ENCODE results near the gene B4GALT3. TPM values are rescaled to one million over a fixed set of nuclear protein-coding genes. Genes with fewer than 3 reads are reported as not detected.

Gene B4GALT3
- total and polyA plus RNA-seq, 2 donors = 15.3 to 21.5 TPM

DNA sequence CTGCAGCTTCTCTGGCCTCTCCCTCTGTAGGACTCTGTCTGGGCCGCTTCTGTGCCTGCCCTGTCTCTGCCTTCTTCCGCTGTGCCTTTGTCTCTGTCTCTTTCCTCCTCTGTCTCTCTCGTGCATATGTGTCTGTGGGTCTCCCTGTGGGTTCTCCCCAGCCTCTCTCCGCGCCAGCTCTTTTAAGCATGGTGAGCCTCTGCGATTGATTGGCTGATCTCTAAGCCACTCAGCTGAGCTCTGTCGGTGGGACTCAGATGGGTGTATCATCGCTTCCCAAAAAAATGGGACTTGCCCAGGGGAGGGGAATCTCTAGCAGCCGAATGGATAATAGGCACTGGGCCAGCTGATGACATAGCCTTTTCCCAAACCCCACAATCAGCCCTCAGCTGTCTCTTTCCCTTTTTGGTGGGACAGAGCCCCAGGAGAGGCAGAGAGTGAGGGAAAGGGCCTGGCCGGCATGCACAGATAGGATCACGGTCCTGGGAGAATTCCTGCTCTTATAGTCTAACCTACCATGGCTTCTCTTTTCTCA, 21.7 kb upstream of the B4GALT3 start, which contains the start of gene ADAMTS4:
Gene ADAMTS4, minus strand, starts transcription at position 158 of the 535 bp plus-strand sequence. CDS start 427 bp downstream, outside the sequence.
- DNase-seq (ENCODE audit: extremely low spot score) = peak; percentile 65
- peaks cover 2% of the 10 kb centered on the region for H3K4me1 ChIP-seq (ENCODE audit: insufficient read depth)

DNA sequence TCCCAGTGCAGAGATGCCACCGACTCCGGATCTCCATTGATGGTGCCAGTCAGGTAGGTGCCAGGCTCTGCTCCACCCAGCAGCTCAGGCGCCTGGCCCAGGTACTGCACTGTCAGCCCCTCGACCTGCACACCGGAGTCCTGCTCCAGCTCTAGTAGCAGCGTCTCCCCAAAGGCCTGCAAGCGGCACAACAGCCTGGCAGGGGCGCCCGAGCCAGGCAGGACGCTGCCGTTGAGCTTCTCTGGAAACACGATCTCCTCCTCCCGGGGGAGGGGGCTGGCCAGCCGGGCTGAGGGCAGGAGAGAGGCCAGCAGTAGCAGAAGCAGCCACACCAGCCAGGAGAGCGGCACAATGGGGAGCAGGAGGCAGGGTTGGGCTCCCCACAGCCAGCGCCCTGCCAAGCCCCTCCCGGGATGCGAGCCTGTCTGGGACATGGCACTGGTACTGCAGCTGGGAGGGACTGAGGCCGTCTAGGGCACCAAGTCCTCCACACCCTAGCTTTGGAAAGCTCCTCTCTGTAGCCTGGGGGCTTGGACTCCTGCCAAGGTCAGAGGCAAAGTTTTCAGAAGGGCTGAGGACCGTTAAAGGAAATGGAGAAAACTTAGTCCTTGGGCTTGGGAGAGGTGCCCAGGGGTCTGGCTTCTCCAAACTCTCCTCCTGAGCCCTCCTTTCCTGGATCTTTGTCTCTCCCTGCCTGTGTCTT, 21.0 kb upstream of the B4GALT3 start:
- no peak for DNase-seq (ENCODE audit: extremely low spot score)
- H3K4me3 ChIP-seq (ENCODE audit: low read depth, low read length) = peak overlapping the region; percentile 6
- WGBS = 16% methylated on average over 20 of the region's 20 CpGs
- H3K27ac ChIP-seq (ENCODE audit: low read depth) = no peak overlapping the region
- H3K4me1 ChIP-seq (ENCODE audit: insufficient read depth) = no peaks in the 10 kb centered on the region
- no peaks in the 10 kb centered on the region for H3K36me3 ChIP-seq (ENCODE audit: insufficient read depth)

More for the DNA sequence above, 21.7 kb upstream of the B4GALT3 start, which contains the start of gene ADAMTS4:
- Histone ChIP-seq H3K4me3 (ENCODE audit: low read depth, low read length) (peak within 1 kb of the TSS; percentile 6), H3K36me3 (ENCODE audit: insufficient read depth) (no peaks in the 10 kb centered on the region), H3K27ac (ENCODE audit: low read depth) (peak within 1 kb of the TSS; percentile 55)
- WGBS = 16% methylated on average over 11 of the region's 11 CpGs

DNA sequence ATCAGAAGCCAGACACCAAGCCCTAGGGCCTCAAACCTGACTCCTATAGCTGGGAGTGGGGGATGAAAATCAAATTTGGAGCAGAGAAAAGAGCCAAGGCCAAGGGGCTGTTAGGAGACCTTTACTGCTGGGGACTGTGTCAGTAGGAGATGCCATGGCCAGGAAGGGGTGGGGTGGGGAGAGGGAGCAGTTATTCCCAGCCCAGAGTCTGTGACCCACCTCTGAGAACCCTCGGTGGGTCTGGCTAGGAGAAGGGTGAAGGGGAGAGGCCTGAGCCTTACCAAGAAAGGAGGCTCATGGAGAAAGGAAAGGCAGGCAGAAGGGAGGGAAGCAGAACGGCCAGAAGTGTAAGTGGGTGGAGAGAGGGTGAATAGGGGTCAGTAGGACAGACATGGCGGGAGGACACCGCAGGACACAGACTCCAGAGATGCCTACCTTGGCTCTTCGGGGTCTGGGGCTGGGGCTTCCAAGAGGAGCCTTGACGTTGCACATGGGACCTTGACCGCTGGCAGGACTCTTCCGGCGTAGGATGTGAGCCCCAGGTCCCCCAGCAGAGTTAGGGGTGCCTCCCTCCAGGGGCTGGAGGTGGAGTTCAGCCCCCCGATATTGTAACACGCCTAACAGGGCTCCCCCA, 20.4 kb upstream of the B4GALT3 start:
- no peaks in the 10 kb centered on the region for H3K36me3 ChIP-seq (ENCODE audit: insufficient read depth)
- H3K4me3 ChIP-seq (ENCODE audit: low read depth, low read length) = peak overlapping the region; percentile 6
- 44% methylated on average over 11 of the region's 11 CpGs for WGBS
- peak overlapping the region; percentile 32 for H3K27ac ChIP-seq (ENCODE audit: low read depth)
- DNase-seq (ENCODE audit: extremely low spot score) = no peak
- H3K4me1 ChIP-seq (ENCODE audit: insufficient read depth) = no peaks in the 10 kb centered on the region

DNA sequence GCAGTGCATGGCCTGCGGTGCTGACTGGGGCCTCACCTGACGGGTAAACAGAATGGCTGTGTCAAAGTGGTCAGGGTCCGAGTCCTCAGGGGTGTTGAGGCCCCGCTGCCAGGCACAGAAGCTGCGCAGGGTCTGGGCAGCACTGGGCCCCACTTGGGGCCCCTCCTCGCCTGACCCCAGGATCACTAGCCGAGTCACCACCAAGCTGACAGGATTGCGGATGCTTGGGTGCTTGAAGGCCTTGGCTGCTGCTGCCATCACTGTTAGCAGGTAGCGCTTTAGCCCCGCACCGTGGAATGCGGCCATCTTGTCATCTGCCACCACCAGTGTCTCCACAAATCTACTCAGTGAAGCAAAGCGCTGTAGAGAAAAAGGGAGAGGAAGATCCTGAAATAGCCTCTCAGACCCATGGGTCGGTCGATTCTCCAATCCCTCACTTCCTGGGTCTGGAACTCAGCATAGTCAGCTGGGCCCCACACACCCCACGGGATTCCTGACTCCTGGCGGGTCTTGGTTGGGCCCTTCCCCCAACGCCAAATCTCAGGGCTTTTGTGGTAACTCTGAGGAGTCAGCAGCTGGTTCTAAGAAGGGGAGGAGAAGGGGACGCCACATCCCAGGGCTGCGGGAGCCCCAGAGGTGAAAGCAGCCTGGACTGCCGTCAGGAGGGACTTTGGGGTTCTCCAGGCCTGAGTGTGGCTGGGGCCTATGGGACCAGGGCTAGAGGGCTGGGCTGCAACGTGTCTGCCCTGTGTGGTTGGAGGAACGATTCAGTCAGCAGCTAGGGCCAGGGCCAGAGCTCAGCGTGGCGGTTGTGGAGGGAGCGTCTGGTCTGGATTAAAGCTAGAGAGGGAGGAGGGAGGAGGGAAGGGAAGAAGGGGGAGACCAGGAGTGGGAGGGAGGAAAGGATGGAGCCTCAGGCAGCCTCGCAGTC, 19.5 kb upstream of the B4GALT3 start:
- H3K36me3 ChIP-seq (ENCODE audit: insufficient read depth) = no peaks in the 10 kb centered on the region
- H3K27ac ChIP-seq (ENCODE audit: low read depth) = peak overlapping the region; percentile 69
- 48% methylated on average over 27 of the region's 27 CpGs for WGBS
- H3K4me3 ChIP-seq (ENCODE audit: low read depth, low read length) = no peak overlapping the region
- no peaks in the 10 kb centered on the region for H3K4me1 ChIP-seq (ENCODE audit: insufficient read depth)
- DNase-seq (ENCODE audit: extremely low spot score) = no peak

DNA sequence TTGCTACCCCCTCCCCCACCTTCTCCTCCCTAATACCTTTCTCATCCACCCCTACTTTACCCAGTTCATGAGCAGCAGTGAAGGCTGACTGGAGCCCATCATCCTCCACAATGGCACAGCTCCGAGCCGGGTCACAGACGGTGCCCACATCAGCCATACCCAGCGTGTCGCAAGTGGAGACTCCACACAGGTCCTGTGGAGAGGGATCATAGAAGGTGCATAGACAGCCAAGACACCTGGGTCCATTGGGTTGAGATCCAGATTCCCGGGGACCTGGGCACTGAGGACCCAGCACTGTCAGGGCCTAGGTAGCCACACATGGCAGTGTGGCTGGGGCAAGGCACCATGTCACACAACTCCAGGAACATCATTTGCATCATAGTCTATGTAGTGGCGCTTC, 18.8 kb upstream of the B4GALT3 start:
- H3K36me3 ChIP-seq (ENCODE audit: insufficient read depth) = no peaks in the 10 kb centered on the region
- 93% methylated on average over 7 of the region's 7 CpGs for whole genome bisulfite sequencing
- no peak overlapping the region for H3K27ac ChIP-seq (ENCODE audit: low read depth)
- no peaks in the 10 kb centered on the region for H3K4me1 ChIP-seq (ENCODE audit: insufficient read depth)
- no peak for DNase-seq (ENCODE audit: extremely low spot score)
- H3K4me3 ChIP-seq (ENCODE audit: low read depth, low read length) = no peak overlapping the region

DNA sequence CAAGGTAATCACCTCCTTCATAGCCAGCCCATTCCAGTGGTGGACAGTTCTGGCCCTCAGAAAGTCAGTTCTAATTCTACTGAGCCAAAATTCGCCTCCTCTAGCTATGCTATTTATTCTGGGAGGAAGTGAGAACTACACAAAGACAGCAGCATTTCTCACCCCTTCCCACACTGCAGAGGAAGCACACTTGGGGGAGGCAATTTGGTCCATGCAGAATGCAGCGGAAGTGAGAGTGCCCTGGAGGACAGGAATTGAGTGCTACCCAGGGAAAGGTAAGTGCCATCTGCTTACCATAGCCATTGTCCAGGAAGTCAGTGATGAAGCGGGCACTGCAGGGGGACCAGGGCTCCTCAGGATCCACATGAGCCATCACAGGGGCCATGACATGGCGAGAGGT, 17.9 kb upstream of the B4GALT3 start:
- Histone ChIP-seq H3K36me3 (ENCODE audit: insufficient read depth) (no peaks in the 10 kb centered on the region), H3K4me1 (ENCODE audit: insufficient read depth) (no peaks in the 10 kb centered on the region), H3K4me3 (ENCODE audit: low read depth, low read length) (no peak overlapping the region), H3K27ac (ENCODE audit: low read depth) (no peak overlapping the region)
- WGBS = 83% methylated on average over 4 of the region's 4 CpGs
- no peak for DNase-seq (ENCODE audit: extremely low spot score)

DNA sequence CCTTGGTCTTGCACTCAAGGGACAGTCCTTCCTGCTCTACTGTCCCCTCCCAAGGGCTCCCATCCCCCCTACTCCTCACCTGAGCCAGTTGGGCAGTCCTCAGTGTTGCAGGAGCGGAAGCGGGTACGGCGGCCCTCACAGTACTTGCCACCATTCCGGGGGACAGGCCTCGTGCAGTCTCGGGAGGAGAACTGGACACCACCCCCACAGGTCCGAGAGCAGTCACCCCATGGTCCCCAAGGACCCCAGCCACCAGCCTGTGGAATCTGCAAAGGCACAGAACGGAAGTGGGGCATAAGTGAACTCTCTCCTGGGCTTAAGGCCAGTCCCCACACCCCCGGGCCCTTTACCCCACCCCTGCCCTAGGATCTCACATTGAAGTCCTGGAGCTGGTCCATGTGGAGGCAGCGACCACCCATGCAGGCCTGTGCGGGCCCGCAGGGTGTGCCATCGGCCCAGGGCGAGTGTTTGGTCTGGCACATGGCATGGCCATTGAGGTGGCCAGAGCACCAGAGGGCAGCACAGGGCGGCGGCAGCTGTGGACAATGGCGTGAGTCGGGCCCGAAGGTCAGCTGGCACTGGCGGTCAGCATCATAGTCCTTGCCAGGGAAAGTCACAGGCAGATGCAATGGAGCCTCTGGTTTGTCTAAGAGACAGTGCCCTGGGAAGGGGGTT, 16.4 kb upstream of the B4GALT3 start:
- Histone ChIP-seq H3K4me1 (ENCODE audit: insufficient read depth) (no peaks in the 10 kb centered on the region), H3K4me3 (ENCODE audit: low read depth, low read length) (no peak overlapping the region), H3K36me3 (ENCODE audit: insufficient read depth) (no peaks in the 10 kb centered on the region), H3K27ac (ENCODE audit: low read depth) (no peak overlapping the region)
- DNase-seq (ENCODE audit: extremely low spot score) = no peak
- WGBS = 78% methylated on average over 21 of the region's 21 CpGs

DNA sequence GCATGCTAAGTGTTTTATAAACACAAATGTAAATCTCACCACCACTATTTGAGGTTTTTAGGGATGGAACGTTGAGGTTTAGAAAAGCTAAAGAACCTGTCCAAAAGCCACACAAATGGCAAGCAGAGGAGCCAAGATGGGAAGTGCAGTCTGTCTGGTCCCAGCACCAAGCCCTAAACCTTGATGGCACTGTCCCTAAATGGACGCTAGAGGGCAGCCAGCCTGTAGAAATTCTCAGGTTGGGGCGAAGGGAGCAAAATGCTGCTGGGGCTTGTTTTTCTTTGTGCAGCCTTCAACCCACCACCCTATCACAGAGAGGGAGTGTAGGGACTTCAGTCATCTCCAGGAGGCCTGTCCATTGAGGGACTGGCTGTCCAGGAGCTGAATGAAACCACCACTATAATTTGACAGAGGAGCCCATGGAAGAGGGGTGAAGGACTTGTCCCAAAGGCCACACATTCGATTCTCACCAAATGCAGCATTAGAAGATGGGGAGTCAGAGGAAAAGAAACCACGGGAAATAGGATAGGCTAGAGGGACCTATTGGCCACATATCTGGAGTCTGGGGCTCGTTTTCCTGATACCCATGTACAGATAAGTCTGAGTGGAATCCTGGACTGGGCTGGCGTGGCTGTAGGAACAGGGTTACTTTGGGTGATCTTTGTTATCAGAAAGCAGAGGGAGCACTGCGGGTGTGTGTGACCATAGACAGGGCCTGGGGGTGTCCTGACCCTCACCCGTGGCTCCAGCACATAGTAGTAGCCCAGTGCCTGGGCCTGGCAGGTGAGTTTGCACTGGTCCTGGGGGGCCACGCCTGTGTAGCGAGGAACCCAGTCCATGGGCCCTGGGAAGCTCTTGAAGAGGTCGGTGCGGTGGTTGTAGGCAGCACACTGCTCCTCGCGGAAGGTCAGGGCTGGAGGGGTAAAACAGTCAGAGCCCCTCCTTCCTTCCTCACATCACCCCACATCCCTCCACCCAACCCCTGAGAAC, 15.5 kb upstream of the B4GALT3 start:
- Histone ChIP-seq H3K27ac (ENCODE audit: low read depth) (no peak overlapping the region), H3K36me3 (ENCODE audit: insufficient read depth) (no peaks in the 10 kb centered on the region), H3K4me3 (ENCODE audit: low read depth, low read length) (no peak overlapping the region), H3K4me1 (ENCODE audit: insufficient read depth) (no peaks in the 10 kb centered on the region)
- WGBS = 57% methylated on average over 15 of the region's 15 CpGs
- DNase-seq (ENCODE audit: extremely low spot score) = no peak

DNA sequence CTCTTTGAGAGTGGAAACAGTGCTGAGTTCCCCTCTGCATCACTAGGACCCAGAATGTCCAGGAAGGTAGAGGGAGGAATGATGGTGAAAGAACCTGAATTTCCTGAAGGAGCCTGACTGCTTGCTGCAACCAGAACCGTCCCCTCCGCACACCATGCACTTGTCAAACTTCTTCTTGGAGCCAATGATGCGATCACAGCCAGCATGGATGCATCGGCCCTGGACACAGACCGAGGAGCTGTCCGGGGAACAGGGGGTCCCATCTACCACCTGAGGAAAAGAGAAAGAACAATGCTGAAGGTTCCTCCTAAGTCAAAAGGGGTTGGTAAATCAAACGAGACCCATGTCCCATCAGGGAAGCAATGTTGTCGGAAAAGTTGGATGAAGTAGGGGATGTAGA, 14.7 kb upstream of the B4GALT3 start:
- WGBS = 78% methylated on average over 8 of the region's 8 CpGs
- no peak for DNase-seq (ENCODE audit: extremely low spot score)
- Histone ChIP-seq H3K27ac (ENCODE audit: low read depth) (no peak overlapping the region), H3K36me3 (ENCODE audit: insufficient read depth) (no peaks in the 10 kb centered on the region), H3K4me1 (ENCODE audit: insufficient read depth) (no peaks in the 10 kb centered on the region), H3K4me3 (ENCODE audit: low read depth, low read length) (no peak overlapping the region)

DNA sequence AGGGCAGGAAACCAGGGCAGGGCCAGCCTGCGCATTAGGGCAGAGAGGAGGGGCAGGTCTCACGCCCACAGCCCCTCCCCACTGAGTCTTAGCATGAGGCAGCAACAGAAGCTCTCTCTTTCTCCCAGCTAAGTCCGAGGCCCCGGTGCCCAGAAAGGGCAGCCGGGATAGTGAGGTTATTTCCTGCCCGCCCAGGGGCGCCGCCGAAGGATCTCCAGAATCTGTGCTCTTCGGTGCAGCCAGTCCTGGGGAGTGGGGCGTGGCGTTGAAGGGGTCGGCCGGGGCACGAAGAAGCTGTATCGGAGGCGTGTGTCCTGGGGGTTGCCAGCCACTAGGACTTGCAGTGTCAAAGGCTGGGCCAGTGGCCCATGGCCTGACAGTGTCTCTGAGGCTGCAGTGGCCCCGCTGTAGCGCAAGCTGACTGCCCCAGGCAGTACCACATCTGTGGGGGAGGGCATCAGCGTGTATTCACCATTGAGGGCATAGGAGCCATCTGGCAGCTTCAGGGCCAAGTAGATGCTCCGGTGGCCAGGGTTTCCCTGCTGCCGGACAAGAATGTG, 13.7 kb upstream of the B4GALT3 start:
- no peak for DNase-seq (ENCODE audit: extremely low spot score)
- no peak overlapping the region for H3K4me3 ChIP-seq (ENCODE audit: low read depth, low read length)
- 69% methylated on average over 22 of the region's 22 CpGs for WGBS

DNA sequence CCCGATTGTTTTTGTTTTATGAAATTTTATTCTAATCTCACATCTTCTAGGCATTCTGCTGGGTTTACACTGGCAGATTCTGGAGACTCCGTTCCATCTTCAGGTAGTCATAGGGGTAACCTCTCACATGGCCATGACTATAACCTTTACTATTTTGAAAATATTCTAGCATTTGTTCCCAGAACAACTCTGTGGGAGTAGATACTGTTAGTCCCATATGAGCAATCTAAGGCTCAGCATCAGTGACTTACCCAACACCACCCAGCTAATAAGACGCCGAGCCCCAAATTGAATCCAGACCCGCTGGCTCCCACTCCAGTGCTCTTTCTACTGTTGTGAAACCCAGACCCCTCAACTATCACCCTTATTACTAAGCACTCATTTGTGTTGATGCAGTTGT, 11.7 kb upstream of the B4GALT3 start:
- H3K36me3 ChIP-seq (ENCODE audit: insufficient read depth) = no peaks in the 10 kb centered on the region
- no peak overlapping the region for H3K4me3 ChIP-seq (ENCODE audit: low read depth, low read length)
- WGBS = 85% methylated on average over 5 of the region's 5 CpGs
- H3K27ac ChIP-seq (ENCODE audit: low read depth) = no peak overlapping the region
- DNase-seq (ENCODE audit: extremely low spot score) = no peak
- H3K4me1 ChIP-seq (ENCODE audit: insufficient read depth) = no peaks in the 10 kb centered on the region

More for the DNA sequence above, 13.7 kb upstream of the B4GALT3 start:
- Histone ChIP-seq H3K4me1 (ENCODE audit: insufficient read depth) (no peaks in the 10 kb centered on the region), H3K36me3 (ENCODE audit: insufficient read depth) (no peaks in the 10 kb centered on the region), H3K27ac (ENCODE audit: low read depth) (no peak overlapping the region)

DNA sequence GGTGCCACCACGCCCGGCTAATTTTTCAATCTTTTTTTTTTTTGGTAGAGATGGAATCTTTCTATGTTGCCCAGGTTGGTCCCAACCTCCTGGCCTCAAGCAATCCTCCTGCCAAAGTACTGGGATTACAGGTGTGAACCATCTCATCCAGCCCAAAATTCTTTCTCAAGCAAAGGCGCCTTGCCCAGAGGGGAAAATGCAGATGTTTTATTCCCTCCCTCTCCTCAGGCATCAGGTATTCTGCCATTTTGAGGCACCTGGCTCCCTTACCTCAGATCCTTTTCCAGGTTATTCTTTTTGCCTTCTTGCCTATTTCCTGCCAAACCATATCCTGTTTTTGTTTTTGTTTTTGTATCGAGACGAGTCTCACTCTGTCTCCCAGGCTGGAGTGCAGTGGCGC, 11.1 kb upstream of the B4GALT3 start:
- DNase-seq (ENCODE audit: extremely low spot score) = no peak
- Histone ChIP-seq H3K27ac (ENCODE audit: low read depth) (no peak overlapping the region), H3K4me1 (ENCODE audit: insufficient read depth) (no peaks in the 10 kb centered on the region), H3K36me3 (ENCODE audit: insufficient read depth) (no peaks in the 10 kb centered on the region), H3K4me3 (ENCODE audit: low read depth, low read length) (no peak overlapping the region)
- WGBS = 80% methylated on average over 6 of the region's 6 CpGs
